Activated gamma-delta T cell treated with Interleukin-2 at 50 U/mL for 16 hours (primary cell): ENCODE measurements around the gene TMEM174.

Source experiments
- DNase-seq: peaks from one replicate; pipeline ENCODE4 v3.0.0-alpha.2; 2020

Gene TMEM174

GRCh38 chr5:73172951-73173350, at the start of gene TMEM174:
TSS of gene TMEM174 (plus strand) at chr5:73173193. CDS start at chr5:73173244, 51 bp downstream.
- no peak for DNase-seq

- no peak for DNase-seq
Measured at GRCh38 chr5:73125289-73125688, 47.7 kb upstream of the TMEM174 start.

- DNase-seq = no peak
Measured at GRCh38 chr5:73126381-73126780, 46.6 kb upstream of the TMEM174 start.

- no peak for DNase-seq
Measured at GRCh38 chr5:73126957-73127356, 46.0 kb upstream of the TMEM174 start.

- DNase-seq = no peak
Measured at GRCh38 chr5:73129143-73129542, 43.9 kb upstream of the TMEM174 start.

- DNase-seq = no peak
Measured at GRCh38 chr5:73130811-73131210, 42.2 kb upstream of the TMEM174 start.

- no peak for DNase-seq
Measured at GRCh38 chr5:73131711-73132425, 41.1 kb upstream of the TMEM174 start.

GRCh38 chr5:73132759-73133158, 40.2 kb upstream of the TMEM174 start:
- no peak for DNase-seq

GRCh38 chr5:73135021-73135420, 38.0 kb upstream of the TMEM174 start:
- no peak for DNase-seq

- DNase-seq = no peak
Measured at GRCh38 chr5:73135429-73136054, 37.5 kb upstream of the TMEM174 start.

GRCh38 chr5:73136055-73136562, 36.9 kb upstream of the TMEM174 start:
- no peak for DNase-seq

- DNase-seq = no peak
Measured at GRCh38 chr5:73137563-73138530, 35.1 kb upstream of the TMEM174 start.

- no peak for DNase-seq
Measured at GRCh38 chr5:73139485-73139884, 33.5 kb upstream of the TMEM174 start.

GRCh38 chr5:73140801-73141200, 32.2 kb upstream of the TMEM174 start:
- DNase-seq = no peak

GRCh38 chr5:73142035-73142434, 31.0 kb upstream of the TMEM174 start:
- no peak for DNase-seq

- no peak for DNase-seq
Measured at GRCh38 chr5:73143716-73144115, 29.3 kb upstream of the TMEM174 start.

GRCh38 chr5:73149540-73149939, 23.5 kb upstream of the TMEM174 start:
- DNase-seq = no peak

GRCh38 chr5:73150876-73151275, 22.1 kb upstream of the TMEM174 start:
- no peak for DNase-seq

GRCh38 chr5:73151766-73152410, 21.1 kb upstream of the TMEM174 start:
- no peak for DNase-seq

- no peak for DNase-seq
Measured at GRCh38 chr5:73152411-73153388, 20.3 kb upstream of the TMEM174 start.

GRCh38 chr5:73153513-73153912, 19.5 kb upstream of the TMEM174 start:
- no peak for DNase-seq
